ENCODE measurements around the gene ARID4B.

ARID4B gene

DNA sequence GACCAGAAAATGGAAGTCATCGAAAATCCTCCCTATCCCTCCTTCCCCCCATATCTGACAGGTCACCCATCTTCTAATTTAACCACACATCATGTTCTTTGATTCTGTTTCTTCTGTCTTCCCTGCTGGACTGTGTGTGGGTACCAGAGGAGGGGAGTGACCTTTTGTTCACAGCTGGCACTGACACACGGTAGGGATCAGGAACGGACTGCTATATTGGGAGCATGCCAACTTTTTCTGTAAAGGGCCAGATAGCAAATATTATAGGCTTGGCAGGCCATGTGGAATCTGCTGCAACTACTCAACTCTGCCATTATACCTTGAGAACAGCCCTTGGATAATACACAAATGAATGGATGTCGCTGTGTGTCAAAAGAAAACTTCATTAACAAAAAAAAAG, 191.9 kb downstream of the ARID4B start:
- H3K27me3 ChIP-seq (ENCODE audit: insufficient read depth, low read depth, severe bottlenecking): no peaks in the 10 kb centered on the region
- no peaks in the 10 kb centered on the region for H3K9me3 ChIP-seq (ENCODE audit: severe bottlenecking)
- TF ChIP-seq, protein P1, sequence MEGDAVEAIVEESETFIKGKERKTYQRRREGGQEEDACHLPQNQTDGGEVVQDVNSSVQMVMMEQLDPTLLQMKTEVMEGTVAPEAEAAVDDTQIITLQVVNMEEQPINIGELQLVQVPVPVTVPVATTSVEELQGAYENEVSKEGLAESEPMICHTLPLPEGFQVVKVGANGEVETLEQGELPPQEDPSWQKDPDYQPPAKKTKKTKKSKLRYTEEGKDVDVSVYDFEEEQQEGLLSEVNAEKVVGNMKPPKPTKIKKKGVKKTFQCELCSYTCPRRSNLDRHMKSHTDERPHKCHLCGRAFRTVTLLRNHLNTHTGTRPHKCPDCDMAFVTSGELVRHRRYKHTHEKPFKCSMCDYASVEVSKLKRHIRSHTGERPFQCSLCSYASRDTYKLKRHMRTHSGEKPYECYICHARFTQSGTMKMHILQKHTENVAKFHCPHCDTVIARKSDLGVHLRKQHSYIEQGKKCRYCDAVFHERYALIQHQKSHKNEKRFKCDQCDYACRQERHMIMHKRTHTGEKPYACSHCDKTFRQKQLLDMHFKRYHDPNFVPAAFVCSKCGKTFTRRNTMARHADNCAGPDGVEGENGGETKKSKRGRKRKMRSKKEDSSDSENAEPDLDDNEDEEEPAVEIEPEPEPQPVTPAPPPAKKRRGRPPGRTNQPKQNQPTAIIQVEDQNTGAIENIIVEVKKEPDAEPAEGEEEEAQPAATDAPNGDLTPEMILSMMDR (IDR thresholded peaks at IDR 0.05; ENCODE audit: low read depth, low read length): no peak
- no peak for DNase-seq
- H3K36me3 ChIP-seq: peaks cover 88% of the 10 kb centered on the region
- no peak overlapping the region for H3K27ac ChIP-seq
- H3K4me3 ChIP-seq (ENCODE audit: low read depth, low read length): no peak overlapping the region

DNA sequence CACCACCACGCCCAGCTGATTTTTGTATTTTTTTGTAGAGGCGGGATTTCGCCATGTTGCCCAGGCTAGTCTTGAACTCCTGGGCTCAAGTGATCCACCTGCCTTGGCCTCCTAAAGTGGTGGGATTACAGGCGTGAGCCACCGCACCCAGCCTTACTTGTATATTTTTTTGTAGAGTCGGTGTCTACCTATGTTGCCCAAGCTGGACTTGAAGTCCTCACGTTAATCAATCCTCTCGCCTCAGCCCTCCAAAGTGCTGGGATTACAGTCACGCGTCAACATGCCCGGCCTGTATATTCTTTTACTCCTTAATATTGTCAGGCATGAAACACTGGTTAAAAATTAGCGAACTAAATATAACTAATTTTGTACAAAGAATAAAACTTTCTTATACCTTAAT, 193.8 kb downstream of the ARID4B start:
- peaks cover 83% of the 10 kb centered on the region for H3K36me3 ChIP-seq
- H3K9me3 ChIP-seq (ENCODE audit: severe bottlenecking): no peaks in the 10 kb centered on the region
- H3K27ac ChIP-seq: no peak overlapping the region
- no peak for DNase-seq
- no peaks in the 10 kb centered on the region for H3K27me3 ChIP-seq (ENCODE audit: insufficient read depth, low read depth, severe bottlenecking)
- H3K4me3 ChIP-seq (ENCODE audit: low read depth, low read length): no peak overlapping the region
- TF ChIP-seq, protein P1 (IDR thresholded peaks at IDR 0.05; ENCODE audit: low read depth, low read length): no peak

DNA sequence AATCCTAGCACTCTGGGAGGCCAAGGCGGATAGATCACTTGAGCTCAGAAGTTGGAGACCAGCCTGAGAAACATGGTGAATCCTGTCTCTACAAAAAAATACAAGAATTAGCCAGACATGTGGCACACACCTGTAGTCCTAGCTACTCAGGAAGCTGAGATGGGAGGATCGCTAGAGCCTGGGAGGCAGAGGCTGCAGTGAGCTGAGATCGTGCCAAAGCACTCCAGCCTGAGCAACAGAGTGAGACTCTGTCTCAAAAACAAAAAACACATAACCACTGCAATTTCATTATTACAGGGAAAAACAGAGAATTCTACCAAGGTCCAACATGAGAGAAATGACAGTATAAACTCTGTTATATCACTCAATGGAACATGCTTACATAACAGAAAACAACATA, 194.9 kb downstream of the ARID4B start:
- Histone ChIP-seq H3K27me3 (ENCODE audit: insufficient read depth, low read depth, severe bottlenecking) (no peaks in the 10 kb centered on the region), H3K9me3 (ENCODE audit: severe bottlenecking) (no peaks in the 10 kb centered on the region), H3K36me3 (peaks cover 77% of the 10 kb centered on the region), H3K4me3 (ENCODE audit: low read depth, low read length) (no peak overlapping the region), H3K27ac (no peak overlapping the region)
- no peak for DNase-seq
- TF ChIP-seq, protein P1 (IDR thresholded peaks at IDR 0.05; ENCODE audit: low read depth, low read length): no peak

DNA sequence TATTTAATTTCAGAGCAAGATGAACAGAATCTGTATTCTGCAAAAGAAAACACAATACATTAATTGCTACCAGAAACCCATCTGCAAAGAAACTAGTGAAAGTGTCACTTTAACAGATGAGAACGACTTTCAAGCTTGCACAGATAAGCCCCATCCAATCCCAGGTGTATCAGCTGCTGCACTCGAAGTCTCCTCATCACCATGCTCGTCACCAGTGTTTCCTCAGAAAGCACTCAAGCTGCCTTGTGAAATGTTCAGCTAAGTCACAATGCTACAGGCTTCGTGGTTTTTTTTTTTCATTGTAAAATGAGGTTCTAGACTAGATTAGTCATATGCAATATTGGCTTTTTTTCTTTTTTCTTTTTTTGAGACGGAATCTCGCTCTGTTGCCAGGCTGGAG, 196.0 kb downstream of the ARID4B start:
- DNase-seq: no peak
- no peaks in the 10 kb centered on the region for H3K9me3 ChIP-seq (ENCODE audit: severe bottlenecking)
- no peak overlapping the region for H3K4me3 ChIP-seq (ENCODE audit: low read depth, low read length)
- no peak overlapping the region for H3K27ac ChIP-seq
- no peaks in the 10 kb centered on the region for H3K27me3 ChIP-seq (ENCODE audit: insufficient read depth, low read depth, severe bottlenecking)
- TF ChIP-seq, protein P1 (IDR thresholded peaks at IDR 0.05; ENCODE audit: low read depth, low read length): no peak
- H3K36me3 ChIP-seq: peaks cover 77% of the 10 kb centered on the region

DNA sequence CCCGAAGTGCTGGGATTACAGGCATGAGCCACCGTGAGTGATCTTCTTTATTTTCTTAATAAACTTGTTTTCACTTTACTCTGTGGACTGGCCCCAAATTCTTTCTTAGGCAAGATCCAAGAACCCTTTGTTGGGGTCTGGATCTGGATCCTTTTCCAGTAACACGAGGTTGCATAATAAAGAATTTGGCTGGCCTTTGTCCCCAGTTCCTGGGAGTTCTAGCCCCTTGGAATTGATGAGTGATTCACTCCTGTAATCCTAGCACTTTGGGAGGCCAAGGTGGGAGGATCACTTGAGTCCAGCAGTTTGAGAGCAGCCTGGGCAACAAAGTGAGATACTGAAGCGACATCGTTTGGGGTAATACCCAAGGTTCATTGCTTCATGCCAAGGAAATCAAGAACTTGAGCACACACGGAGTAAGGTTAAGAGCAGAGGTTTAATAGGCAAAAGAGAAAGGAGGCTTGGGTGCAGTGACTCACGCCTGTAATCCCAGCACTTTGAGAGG, 197.2 kb downstream of the ARID4B start:
- Histone ChIP-seq H3K27ac (no peak overlapping the region), H3K36me3 (peaks cover 77% of the 10 kb centered on the region), H3K4me3 (ENCODE audit: low read depth, low read length) (no peak overlapping the region), H3K27me3 (ENCODE audit: insufficient read depth, low read depth, severe bottlenecking) (no peaks in the 10 kb centered on the region), H3K9me3 (ENCODE audit: severe bottlenecking) (no peaks in the 10 kb centered on the region)
- no peak for DNase-seq
- TF ChIP-seq, protein P1 (IDR thresholded peaks at IDR 0.05; ENCODE audit: low read depth, low read length): no peak

Measured in WERI-Rb-1 (cell line).